SU-DHL-6 (cell line): ENCODE data around the gene YIPF3.

ENCODE experiments used
- CTCF ChIP-seq: fragments of 200-600 bp; sonication (generic); IDR thresholded peaks from one replicate; pipeline ENCODE4 v1.5.1; 2017; ENCODE audit warnings: antibody characterized with exemption, mild to moderate bottlenecking, low read length, moderate library complexity; ENCODE audit not compliant: insufficient read depth, poor library complexity, severe bottlenecking
- EZH2phosphoT487 ChIP-seq: fragments of 200-600 bp; sonication (generic), shearing (Covaris generic); conservative IDR thresholded peaks from 2 replicates; pipeline ENCODE4 v1.6.1; 2018; ENCODE audit warnings: mild to moderate bottlenecking, antibody characterized with exemption, low read length, moderate library complexity, mixed read lengths

GRCh38 chr6:43506171-43506570 lies 10.6 kb downstream of the YIPF3 start:
- TF ChIP-seq CTCF (no peak), EZH2phosphoT487 (no peak)
